Measurements from ENCODE around the gene VGLL2.
"Not testable (repeated sequence)": the region's sequence is repeated elsewhere in the genome, so short reads cannot be mapped to it uniquely, and the experiment has no call there.

Gene VGLL2, protein sequence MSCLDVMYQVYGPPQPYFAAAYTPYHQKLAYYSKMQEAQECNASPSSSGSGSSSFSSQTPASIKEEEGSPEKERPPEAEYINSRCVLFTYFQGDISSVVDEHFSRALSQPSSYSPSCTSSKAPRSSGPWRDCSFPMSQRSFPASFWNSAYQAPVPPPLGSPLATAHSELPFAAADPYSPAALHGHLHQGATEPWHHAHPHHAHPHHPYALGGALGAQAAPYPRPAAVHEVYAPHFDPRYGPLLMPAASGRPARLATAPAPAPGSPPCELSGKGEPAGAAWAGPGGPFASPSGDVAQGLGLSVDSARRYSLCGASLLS

DNA sequence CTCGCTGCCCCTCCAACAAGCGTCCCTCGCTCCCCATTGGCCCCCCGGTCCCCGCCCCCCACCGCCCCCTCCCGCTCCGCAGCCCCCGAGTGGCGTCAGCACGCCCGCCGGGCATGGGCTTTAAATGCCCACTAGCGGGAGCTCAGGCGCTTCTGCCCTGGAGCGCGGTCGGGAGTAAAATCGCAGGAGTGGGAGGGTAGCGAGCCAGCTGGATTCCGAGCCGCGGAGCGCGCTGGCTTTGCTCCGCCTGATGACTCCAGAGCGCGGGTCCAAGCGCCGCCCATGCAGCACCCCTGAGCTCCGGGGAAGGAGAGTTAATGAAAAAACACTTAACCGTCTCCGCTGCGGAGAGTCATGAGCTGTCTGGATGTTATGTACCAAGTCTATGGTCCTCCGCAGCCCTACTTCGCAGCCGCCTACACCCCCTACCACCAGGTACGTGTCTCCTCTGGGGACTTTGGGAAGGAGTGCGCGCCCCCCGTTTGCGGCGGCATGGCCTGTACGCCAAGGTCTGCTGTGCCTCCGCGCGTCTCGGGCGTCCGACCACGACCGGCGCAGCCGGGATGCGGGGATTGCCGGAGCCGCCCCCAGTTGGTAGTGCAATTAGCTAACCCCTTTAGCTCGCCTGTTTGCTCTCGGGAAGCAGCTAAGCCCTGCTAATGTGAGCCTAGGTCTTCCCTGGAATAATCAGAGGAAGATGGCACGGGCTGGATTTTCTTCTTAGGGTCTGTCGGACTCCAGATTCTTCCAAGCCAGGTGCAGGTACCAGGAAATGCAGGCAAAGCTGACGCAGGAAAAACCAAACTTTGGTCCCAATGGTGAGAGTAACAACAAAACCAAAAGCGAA is at the start of gene VGLL2:
TSS of gene VGLL2 (plus strand) at position 149 of the 847 bp plus-strand sequence. CDS start at position 355, 206 bp downstream.
- no peak for DNase-seq (ENCODE audit: low read depth)

DNA sequence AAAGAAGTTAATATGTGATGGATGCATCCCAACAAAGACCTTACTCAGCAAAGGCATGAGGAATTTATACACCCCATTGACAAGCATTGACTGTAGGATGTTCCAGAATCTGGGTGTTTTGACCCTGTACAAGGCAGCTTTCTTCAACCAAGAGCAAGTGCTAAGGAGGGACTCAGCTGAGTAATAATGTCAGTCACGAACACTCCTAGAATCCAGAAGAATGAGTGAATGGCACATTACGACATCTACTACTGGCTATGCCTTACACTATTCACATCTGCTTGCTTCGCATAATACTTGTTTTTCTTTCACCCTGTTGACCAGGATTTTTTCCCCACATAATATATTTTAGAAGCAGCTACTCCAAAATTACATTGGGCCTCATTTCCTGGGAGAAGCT is 42.5 kb upstream of the VGLL2 start:
- DNase-seq (ENCODE audit: low read depth), result no peak

DNA sequence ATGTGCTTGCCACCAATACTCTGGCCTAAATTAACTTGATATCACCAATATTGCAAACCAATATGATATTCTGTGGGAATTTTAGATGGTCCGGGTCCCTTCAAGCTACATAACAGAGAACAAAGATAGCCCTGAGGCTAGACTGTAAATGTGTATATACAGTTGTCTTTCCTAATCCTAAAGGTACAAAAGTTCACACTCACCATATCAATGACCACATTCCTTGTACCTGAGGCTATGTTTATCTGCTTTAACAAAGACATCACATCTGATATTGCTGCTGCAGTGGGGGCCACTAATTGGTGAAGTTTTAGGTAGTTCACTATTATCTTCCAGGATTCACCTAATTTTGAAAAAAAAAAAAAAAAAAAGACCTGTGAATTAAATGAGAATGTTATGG is 38.6 kb upstream of the VGLL2 start:
- no peak for DNase-seq (ENCODE audit: low read depth)

DNA sequence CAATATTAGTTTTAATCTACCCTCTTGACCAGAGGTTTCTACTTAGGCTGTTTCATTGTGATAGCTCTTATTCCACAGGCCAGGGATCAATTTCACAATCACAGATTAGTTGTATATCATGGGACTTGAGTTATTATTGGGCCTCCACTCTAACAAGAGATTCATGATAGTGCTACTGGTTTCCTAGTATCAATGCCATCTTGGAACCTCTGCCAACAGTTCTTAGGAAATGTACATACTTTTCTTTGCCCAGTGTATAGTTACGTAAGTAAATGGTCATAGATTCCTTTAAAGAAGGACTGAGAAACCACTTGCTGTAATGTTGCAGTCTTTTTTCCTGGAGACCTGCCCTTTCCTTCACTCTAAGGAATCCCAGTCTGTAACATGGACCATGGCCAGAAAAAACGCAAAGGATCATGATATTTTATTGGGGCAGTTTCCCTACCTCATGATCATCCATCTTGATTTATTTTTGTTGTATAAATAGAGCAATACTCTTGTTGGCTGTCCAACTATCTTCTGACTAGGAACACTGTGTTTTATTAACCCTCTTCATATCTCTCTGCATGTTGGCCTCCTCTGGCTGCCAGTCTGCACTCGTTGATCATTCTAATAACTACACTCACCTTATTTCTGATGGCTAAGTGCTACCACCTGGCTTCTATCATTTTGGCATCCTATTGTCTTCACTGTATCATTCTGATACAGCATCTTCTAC is 38.0 kb upstream of the VGLL2 start:
- DNase-seq (ENCODE audit: low read depth), result no peak

DNA sequence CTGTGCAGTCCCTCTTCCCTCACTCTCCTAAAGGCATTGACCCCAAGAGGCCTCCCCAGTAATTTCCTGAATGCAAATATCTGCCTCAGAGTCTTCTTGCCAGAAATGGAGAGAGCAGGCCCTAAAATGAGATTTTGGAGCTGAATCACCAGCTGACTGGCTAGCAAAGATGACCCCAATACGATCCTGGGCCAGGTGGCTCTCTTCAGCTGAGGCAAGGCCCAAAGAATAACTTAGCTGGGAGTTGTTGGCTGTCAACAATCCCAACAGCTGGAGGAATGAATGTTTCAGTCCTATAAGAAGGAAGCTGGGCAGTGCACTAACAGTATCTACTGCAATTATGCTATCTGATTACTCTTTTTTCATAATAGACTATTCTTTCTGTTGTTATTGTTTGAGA is 37.2 kb upstream of the VGLL2 start:
- no peak for DNase-seq (ENCODE audit: low read depth)

DNA sequence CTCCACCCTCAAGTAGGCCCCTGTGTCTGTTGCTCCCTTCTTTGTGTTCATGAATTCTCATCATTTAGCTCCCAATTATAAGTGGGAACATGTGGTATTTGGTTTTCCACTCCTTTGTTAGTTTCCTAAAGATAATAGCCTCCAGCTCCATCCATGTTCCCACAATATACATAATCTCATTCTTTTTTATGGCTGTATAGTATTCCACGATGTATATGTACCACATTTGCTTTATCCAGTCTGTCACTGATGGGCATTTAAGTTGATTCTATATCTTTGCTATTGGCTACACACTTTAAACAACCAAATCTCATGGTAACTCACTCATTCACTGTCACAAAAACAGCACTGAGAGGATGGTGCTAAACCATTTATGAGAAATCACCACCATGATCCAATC is 35.5 kb upstream of the VGLL2 start:
- no peak for DNase-seq (ENCODE audit: low read depth)

DNA sequence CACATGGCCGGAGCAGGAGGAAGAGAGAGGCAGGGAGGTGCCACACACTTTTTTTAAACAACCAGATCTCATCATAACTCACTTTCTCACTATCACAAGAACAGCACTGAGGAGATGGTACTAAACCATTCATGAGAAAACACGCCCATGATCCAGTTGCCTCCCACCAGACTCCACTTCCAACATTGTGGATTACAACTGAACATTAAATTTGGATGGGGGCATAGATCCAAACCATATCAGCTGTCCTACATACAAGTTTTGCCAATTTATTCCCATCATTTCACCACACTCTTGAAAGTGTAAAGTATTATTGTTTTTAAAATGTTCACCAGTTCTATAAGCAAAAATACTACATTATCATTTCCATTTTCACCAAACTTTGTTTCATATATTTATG is 33.9 kb upstream of the VGLL2 start:
- DNase-seq (ENCODE audit: low read depth), result no peak

DNA sequence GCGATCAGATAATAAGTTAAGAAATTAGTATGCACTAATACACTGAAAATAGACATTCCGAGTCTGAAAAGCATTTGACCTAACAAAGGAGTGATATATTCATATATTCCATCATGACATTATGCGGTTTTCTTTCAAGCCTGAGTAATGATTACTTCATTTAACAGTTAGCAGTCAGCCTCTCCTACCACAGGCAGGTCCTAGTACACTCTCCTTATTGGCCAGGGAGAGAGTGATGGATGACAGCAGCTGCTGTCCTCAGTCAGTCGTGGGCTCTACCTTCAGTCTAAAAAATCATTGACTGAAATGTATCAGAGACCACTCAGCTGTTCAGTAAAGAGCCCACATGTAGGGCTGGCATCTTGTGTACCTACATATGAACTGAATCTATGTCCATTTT is 33.2 kb upstream of the VGLL2 start:
- DNase-seq (ENCODE audit: low read depth), result no peak

DNA sequence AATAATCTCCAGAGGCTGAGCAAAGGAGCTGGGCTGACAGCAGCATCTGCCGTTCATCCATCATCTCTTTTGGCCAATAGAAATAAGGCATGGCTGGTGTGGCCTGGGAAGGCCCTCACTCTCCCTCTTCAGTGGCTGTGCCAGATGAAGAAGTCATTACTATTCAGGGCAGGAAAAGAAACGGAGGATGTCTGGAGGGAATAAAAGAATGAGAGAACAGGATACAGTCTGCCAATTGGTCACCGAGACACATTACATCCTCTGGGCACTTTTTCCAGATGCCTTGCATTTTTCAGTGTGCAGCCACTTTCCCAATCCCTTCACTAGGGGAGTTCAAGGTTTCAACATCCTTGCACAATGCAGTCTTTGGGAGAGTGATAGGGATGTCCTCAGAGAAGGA is 32.2 kb upstream of the VGLL2 start:
- DNase-seq (ENCODE audit: low read depth), result no peak

DNA sequence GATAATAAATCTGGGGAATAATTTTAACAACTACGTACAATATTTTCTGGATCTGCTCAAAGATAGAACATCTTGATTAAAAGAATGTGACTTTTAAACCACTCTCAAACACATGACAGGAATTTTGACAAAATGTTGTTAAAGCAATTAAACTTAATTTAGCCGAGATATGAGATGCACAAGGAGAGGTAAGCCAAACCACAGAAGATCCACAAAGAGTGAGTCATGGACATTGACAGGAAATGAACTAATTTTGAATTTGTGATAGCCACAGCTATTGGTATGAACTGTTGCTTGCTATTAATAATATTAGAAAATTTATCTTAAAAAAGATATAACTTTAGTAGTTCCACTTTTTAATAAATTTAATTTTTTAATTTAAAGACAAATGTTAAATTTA is 27.8 kb upstream of the VGLL2 start:
- DNase-seq (ENCODE audit: low read depth), result no peak

DNA sequence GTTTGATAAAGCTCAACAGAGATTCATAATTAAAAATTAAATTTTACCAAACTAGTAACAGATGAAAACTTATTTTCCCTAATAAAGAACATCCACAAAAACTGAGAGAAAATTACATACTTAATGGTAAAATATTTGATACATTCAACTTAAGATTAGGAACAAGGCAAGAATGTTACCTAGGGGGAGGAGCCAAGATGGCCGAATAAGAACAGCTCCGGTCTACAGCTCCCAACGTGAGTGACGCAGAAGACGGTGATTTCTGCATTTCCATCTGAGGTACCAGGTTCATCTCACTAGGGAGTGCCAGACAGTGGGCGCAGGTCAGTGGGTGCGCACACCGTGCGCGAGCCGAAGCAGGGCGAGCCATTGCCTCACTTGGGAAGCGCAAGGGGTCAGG is 20.8 kb upstream of the VGLL2 start:
- DNase-seq (ENCODE audit: low read depth), result not testable (repeated sequence)

DNA sequence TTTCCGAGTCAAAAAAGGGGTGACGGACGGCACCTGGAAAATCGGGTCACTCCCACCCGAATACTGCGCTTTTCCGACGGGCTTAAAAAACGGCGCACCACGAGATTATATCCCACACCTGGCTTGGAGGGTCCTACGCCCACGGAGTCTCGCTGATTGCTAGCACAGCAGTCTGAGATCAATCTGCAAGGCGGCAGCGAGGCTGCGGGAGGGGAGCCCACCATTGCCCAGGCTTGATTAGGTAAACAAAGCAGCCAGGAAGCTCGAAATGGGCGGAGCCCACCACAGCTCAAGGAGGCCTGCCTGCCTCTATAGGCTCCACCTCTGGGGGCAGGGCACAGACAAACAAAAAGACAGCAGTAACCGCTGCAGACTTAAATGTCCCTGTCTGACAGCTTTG is 20.4 kb upstream of the VGLL2 start:
- not testable (repeated sequence) for DNase-seq (ENCODE audit: low read depth)

DNA sequence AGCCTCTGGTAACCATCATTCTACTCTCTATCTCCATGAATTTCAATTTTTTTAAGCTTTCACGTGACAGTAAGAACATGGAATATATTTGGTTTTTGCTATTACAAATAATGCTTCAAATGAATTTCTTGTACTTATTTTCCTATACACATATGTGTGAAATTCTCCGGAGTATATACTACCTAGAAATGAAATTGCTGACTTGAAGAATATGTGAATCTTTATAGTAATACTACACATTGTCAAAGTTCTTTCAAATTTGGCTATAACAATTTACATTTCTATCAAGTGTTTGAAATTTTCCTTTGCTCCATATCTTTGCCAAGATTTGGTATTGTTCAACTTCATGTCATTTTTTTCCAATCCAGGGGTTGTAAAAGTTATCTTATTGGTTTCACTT is 11.6 kb upstream of the VGLL2 start:
- DNase-seq (ENCODE audit: low read depth), result no peak

DNA sequence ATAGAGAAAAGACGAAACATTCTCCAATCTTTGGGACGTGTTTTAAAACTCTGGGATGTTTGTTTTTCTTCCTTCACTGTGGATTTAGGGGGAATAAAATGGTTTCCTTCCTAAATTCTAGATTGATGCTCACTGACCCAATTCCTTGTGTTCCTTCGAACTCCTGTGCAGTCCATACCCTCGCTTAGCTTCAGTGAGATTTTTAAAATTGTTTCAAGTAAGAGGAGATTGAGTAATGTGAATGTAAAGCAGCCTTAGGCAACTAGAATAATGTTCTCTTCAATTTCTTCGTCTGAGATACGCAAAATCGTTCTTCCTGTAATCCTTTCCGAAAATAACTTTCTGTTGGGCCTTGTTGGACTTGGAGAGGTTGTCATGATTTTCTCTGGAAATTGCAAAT is 2.6 kb upstream of the VGLL2 start:
- no peak for DNase-seq (ENCODE audit: low read depth)

DNA sequence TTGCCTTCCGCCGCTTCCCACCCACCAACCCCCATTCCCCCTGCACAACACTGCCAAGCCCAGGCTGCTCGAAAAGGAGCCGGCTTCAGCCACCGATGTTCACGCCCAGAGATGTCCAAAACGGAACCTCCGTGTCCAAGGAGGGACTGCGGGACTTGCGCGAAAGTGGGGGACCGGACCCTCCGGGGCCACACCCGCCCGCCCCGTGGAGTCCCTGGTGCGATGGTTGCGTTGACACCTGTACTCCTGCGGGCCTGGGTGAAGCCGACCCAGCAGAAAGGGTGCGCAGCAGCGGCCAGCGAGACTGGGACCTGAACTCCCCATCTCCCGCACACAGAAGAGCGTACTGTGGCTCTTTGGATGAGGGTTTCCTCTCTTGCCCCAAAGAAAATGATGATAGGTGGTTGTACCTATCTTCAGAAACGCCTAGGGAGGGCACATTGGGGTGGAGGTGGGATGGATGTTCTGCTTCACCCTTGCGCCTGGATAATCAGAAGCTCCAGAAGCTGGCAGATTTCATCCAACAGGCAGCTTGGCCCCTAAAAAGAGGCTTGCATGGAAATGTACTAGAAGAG is 1.9 kb upstream of the VGLL2 start:
- DNase-seq (ENCODE audit: low read depth), result no peak

DNA sequence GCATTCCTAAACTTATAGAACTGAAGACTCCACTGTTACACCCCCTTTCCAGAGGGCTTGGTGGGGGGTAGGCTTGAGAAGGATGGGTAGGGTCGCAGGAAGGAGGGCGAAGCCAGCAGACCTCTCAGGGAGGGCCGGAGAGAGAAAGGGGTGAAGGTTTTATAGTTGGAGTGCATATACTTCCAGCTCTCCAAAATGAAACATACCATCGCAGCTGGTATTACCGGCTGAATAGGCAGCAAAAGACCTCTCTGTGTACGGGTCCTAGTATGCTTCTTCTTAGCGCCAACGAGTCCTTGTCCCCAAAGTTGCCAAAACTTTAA is 1.0 kb upstream of the VGLL2 start:
- no peak for DNase-seq (ENCODE audit: low read depth)

DNA sequence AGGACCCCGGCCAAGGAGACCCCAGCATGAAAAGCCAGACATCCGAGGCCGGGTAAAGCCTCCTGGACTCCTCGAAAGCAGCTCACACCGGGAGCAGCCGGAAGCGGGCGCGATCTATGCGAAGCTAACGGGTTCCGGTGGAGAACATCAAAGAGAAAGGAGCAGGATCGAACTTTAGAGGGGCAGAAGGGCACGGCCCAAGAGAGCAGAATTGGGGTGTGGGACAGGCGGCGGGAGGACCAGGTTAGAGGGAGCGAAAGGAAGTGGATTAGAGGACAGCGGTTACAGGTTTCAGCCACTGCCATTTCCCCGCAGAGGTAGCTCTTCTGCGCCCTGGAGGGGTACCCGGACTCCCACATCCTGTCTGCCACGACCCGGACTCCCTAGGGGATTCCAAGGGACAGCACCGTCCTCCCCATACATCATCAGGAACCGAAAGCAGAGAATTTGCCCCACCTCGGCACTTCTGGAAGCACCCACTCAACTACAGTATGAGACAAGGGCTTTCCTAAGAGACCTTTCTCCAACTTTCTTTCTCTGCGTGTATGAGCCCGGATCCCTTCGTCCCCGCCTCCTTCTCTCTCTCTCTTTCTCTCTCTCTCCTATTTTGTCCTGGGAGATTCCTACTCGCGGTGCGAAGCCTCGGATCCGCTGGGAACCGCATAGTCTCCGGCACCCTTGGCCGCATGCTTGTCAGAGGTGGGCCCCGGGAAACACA is 507 bp upstream of the VGLL2 start:
- DNase-seq (ENCODE audit: low read depth), result no peak

DNA sequence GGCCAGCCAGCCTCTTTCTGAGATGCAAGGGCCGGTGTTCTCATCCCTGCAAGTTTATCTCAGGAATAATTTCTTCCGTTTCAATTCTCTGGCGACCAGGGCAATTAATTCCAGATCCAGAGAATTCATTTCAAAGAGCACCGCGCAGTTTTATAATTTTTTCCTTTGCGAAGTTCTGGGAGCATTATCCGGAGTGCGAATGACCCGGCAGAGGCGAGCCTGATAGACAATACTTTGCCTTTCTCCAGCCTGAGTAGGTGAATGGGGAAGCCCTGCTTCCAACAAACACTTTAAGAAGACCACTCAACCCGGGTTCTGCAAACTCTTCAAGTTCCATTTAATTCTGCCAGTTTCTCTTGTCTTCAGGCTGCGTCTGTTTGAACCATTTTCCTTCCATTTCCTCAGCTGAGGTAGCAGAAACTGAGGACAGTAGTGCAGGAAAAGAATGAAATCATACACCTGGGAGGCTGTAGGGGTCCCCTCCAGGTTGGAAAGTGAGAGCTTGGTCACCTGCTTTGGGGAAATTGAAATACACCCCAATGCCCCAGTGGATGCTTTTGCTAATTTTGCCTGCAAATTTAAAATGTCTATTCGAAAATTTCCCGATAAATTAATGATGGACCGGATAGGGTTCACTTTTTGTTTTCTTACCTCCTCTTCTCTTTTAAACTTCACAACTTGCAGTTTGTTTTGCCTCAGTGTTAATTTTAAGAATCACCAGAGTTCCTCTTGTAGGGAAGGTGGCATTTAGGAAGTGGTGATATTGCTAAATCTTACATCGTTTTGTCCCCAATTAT is 1.1 kb downstream of the VGLL2 start:
- DNase-seq (ENCODE audit: low read depth), result no peak

DNA sequence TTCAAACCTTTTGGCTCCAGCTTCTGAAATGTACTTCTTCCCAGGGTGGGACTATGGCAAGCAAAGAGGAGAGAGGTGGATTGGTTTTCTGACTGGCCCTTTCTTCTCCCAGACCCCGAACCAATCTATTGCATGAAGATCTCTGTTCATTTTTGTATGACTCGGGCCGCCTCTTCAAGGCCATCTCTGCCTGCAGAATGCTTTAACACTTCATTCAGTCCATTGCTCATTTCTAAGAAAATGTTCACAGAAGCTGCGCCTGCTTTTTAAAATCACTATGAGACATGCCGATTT is 1.6 kb downstream of the VGLL2 start:
- no peak for DNase-seq (ENCODE audit: low read depth)

DNA sequence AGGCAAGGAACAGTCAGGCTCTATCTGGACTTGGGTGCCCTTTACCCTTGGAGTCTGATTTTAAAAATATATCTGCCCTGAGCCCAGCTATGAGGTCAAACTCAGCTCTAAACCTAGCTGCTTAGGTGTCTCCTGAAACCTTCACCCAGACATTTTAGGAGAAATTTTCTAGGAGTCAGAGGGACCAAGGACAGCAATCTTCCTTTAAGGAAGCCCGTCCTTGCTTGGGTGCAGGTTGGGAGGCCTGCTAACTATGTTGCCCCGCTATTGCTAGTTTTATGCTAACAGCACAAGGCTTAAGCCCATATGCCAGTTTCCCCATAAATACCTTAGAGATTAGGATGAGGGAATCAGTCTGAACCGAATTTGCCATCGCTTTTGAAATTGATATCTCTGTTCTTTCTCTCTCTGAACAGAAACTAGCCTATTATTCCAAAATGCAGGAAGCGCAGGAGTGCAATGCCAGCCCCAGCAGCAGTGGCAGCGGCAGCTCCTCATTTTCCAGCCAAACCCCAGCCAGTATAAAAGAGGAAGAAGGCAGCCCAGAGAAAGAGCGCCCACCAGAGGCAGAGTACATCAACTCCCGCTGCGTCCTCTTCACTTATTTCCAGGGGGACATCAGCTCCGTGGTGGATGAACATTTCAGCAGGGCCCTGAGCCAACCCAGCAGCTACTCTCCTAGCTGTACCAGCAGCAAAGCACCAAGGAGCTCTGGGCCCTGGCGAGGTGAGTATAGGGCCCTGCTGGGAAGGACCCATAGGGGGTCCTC is 2.6 kb downstream of the VGLL2 start:
- DNase-seq (ENCODE audit: low read depth), result no peak

DNA sequence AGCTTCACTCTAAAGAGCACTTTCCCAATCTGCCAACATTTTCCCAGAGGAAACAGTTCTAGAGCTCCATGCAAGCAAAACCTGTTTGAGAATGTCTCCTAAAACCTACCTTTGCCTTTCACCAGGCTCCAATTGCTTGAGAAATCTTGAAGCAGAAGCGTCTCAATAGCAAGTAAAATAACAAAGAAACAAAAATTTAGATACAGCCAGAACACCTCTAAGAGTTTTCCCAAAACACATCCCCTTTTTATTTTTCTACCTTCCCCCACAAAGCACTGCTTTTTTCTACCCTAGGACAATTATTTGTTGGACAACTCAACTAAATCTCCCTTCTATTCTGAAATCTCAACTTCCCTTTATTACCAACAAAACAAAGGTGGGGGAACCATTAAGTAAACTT is 3.6 kb downstream of the VGLL2 start:
- no peak for DNase-seq (ENCODE audit: low read depth)
